ENCODE data around the gene DUSP1. TPM values are rescaled to one million over a fixed set of nuclear protein-coding genes. Genes with fewer than 3 reads are reported as not detected.

DUSP1 gene
- total RNA-seq, 1 donor from 2014 or later, result 10.6 TPM

GRCh38 chr5:172777881-172778814 is 7.2 kb upstream of the DUSP1 start:
- Mint-ChIP-seq H3K4me3 (peak overlapping the region; percentile 60), H3K9me3 (no peaks in the 10 kb centered on the region), H3K4me1 (peaks cover 35% of the 10 kb centered on the region)

GRCh38 chr5:172776235-172776594 is 5.2 kb upstream of the DUSP1 start:
- peaks cover 49% of the 10 kb centered on the region for H3K4me1 Mint-ChIP-seq
- H3K4me3 Mint-ChIP-seq, result no peak overlapping the region
- intact Hi-C loops (cut with micrococcal nuclease), result loop anchor here (5.0 to 10.0 kb wide), 2 partner anchors 551 to 839 kb away; partner anchors contain the start of genes BOD1 and STC2
- no peak for DNase-seq
- H3K9me3 Mint-ChIP-seq, result no peaks in the 10 kb centered on the region
- H3K27ac Mint-ChIP-seq, result no peak overlapping the region
- no peaks in the 10 kb centered on the region for H3K27me3 Mint-ChIP-seq
- H3K36me3 Mint-ChIP-seq (ENCODE audit: low read depth), result no peaks in the 10 kb centered on the region

More at GRCh38 chr5:172777881-172778814, 7.2 kb upstream of the DUSP1 start:
- Mint-ChIP-seq H3K27me3 (no peaks in the 10 kb centered on the region), H3K27ac (peak overlapping the region; percentile 87), H3K36me3 (ENCODE audit: low read depth) (no peaks in the 10 kb centered on the region)
- peak; percentile 71 for DNase-seq
- intact Hi-C loops (cut with micrococcal nuclease), result loop anchor here (1.0 to 10.0 kb wide), 4 partner anchors 13 to 837 kb away; partner anchors contain the start of genes BOD1 and STC2

GRCh38 chr5:172775326-172776234 is 4.6 kb upstream of the DUSP1 start:
- peaks cover 49% of the 10 kb centered on the region for H3K4me1 Mint-ChIP-seq
- no peaks in the 10 kb centered on the region for H3K36me3 Mint-ChIP-seq (ENCODE audit: low read depth)
- intact Hi-C loops (cut with micrococcal nuclease), result loop anchor here (5.0 to 10.0 kb wide), 2 partner anchors 552 to 839 kb away; partner anchors contain the start of genes BOD1 and STC2
- H3K27ac Mint-ChIP-seq, result no peak overlapping the region
- peak; percentile 60 for DNase-seq
- H3K9me3 Mint-ChIP-seq, result no peaks in the 10 kb centered on the region
- H3K27me3 Mint-ChIP-seq, result no peaks in the 10 kb centered on the region
- no peak overlapping the region for H3K4me3 Mint-ChIP-seq

- intact Hi-C loops (cut with micrococcal nuclease), result loop anchor here (5.0 to 10.0 kb wide), 3 partner anchors 553 to 1387 kb away; partner anchors contain the start of genes BOD1, NPM1 and STC2
- Mint-ChIP-seq H3K36me3 (ENCODE audit: low read depth) (peaks cover 2% of the 10 kb centered on the region), H3K27me3 (no peaks in the 10 kb centered on the region), H3K4me1 (peaks cover 53% of the 10 kb centered on the region), H3K4me3 (no peak overlapping the region), H3K27ac (peak overlapping the region; percentile 38), H3K9me3 (no peaks in the 10 kb centered on the region)
- DNase-seq, result no peak
Observed at GRCh38 chr5:172774561-172775315, 3.7 kb upstream of the DUSP1 start.

GRCh38 chr5:172773481-172774469 is 2.8 kb upstream of the DUSP1 start:
- peak overlapping the region; percentile 69 for H3K4me3 Mint-ChIP-seq
- DNase-seq, result peak; percentile 67
- H3K27me3 Mint-ChIP-seq, result no peaks in the 10 kb centered on the region
- H3K27ac Mint-ChIP-seq, result peak overlapping the region; percentile 82
- H3K9me3 Mint-ChIP-seq, result no peaks in the 10 kb centered on the region
- peaks cover 9% of the 10 kb centered on the region for H3K36me3 Mint-ChIP-seq (ENCODE audit: low read depth)
- intact Hi-C loops (cut with micrococcal nuclease), result loop anchor here (1.0 to 10.0 kb wide), 7 partner anchors 8 to 1386 kb away; partner anchors contain the start of genes BNIP1, BOD1, ERGIC1 and NPM1
- H3K4me1 Mint-ChIP-seq, result peaks cover 53% of the 10 kb centered on the region

- Mint-ChIP-seq H3K27ac (peak overlapping the region; percentile 98), H3K36me3 (ENCODE audit: low read depth) (peaks cover 19% of the 10 kb centered on the region), H3K4me1 (peaks cover 42% of the 10 kb centered on the region), H3K9me3 (no peaks in the 10 kb centered on the region), H3K27me3 (no peaks in the 10 kb centered on the region), H3K4me3 (peak overlapping the region; percentile 91)
- peak; percentile 95 for DNase-seq
- intact Hi-C loops (cut with micrococcal nuclease), result loop anchor here (1.0 to 10.0 kb wide), 6 partner anchors 56 to 1385 kb away; partner anchors contain the start of genes ATP6V0E1, BNIP1, BOD1 and ERGIC1
Observed at GRCh38 chr5:172772112-172772906, 1.3 kb upstream of the DUSP1 start.

- peaks cover 38% of the 10 kb centered on the region for H3K4me1 Mint-ChIP-seq
- peak overlapping the region; percentile 98 for H3K27ac Mint-ChIP-seq
- intact Hi-C loops (cut with micrococcal nuclease), result loop anchor here (1.0 to 10.0 kb wide), 6 partner anchors 55 to 1384 kb away; partner anchors contain the start of genes ATP6V0E1, BNIP1, BOD1 and ERGIC1
- H3K36me3 Mint-ChIP-seq (ENCODE audit: low read depth), result peaks cover 22% of the 10 kb centered on the region
- H3K9me3 Mint-ChIP-seq, result no peaks in the 10 kb centered on the region
- no peaks in the 10 kb centered on the region for H3K27me3 Mint-ChIP-seq
- peak overlapping the region; percentile 91 for H3K4me3 Mint-ChIP-seq
- DNase-seq, result no peak
Observed at GRCh38 chr5:172771439-172772111, 580 bp upstream of the DUSP1 start.

GRCh38 chr5:172770374-172770674 is 671 bp downstream of the DUSP1 start:
- no peak for DNase-seq
- Mint-ChIP-seq H3K4me1 (peaks cover 48% of the 10 kb centered on the region), H3K27me3 (no peaks in the 10 kb centered on the region), H3K27ac (peak overlapping the region; percentile 97), H3K36me3 (ENCODE audit: low read depth) (peaks cover 23% of the 10 kb centered on the region), H3K4me3 (peak overlapping the region; percentile 91), H3K9me3 (no peaks in the 10 kb centered on the region)
- intact Hi-C loops (cut with micrococcal nuclease), result loop anchor here (5.0 to 10.0 kb wide), 2 partner anchors 844 to 1383 kb away; partner anchors contain the start of genes BOD1 and NPM1

GRCh38 chr5:172769616-172770373 is 1.2 kb downstream of the DUSP1 start:
- Mint-ChIP-seq H3K4me1 (peaks cover 52% of the 10 kb centered on the region), H3K27ac (peak overlapping the region; percentile 97), H3K4me3 (peak overlapping the region; percentile 91), H3K9me3 (no peaks in the 10 kb centered on the region), H3K36me3 (ENCODE audit: low read depth) (peaks cover 23% of the 10 kb centered on the region), H3K27me3 (no peaks in the 10 kb centered on the region)
- intact Hi-C loops (cut with micrococcal nuclease), result loop anchor here (5.0 to 10.0 kb wide), 2 partner anchors 845 to 1382 kb away; partner anchors contain the start of genes BOD1 and NPM1
- peak; percentile 76 for DNase-seq

GRCh38 chr5:172769342-172769615 is 1.7 kb downstream of the DUSP1 start:
- H3K9me3 Mint-ChIP-seq, result no peaks in the 10 kb centered on the region
- no peaks in the 10 kb centered on the region for H3K27me3 Mint-ChIP-seq
- peaks cover 50% of the 10 kb centered on the region for H3K4me1 Mint-ChIP-seq
- intact Hi-C loops (cut with micrococcal nuclease), result no loop called here
- H3K36me3 Mint-ChIP-seq (ENCODE audit: low read depth), result peaks cover 23% of the 10 kb centered on the region
- no peak for DNase-seq
- peak overlapping the region; percentile 58 for H3K27ac Mint-ChIP-seq
- H3K4me3 Mint-ChIP-seq, result peak overlapping the region; percentile 91
